Measurements from ENCODE around the gene ST6GALNAC2.
"Not testable (repeated sequence)": the region's sequence is repeated elsewhere in the genome, so short reads cannot be mapped to it uniquely, and the experiment has no call there.

ST6GALNAC2 gene

DNA sequence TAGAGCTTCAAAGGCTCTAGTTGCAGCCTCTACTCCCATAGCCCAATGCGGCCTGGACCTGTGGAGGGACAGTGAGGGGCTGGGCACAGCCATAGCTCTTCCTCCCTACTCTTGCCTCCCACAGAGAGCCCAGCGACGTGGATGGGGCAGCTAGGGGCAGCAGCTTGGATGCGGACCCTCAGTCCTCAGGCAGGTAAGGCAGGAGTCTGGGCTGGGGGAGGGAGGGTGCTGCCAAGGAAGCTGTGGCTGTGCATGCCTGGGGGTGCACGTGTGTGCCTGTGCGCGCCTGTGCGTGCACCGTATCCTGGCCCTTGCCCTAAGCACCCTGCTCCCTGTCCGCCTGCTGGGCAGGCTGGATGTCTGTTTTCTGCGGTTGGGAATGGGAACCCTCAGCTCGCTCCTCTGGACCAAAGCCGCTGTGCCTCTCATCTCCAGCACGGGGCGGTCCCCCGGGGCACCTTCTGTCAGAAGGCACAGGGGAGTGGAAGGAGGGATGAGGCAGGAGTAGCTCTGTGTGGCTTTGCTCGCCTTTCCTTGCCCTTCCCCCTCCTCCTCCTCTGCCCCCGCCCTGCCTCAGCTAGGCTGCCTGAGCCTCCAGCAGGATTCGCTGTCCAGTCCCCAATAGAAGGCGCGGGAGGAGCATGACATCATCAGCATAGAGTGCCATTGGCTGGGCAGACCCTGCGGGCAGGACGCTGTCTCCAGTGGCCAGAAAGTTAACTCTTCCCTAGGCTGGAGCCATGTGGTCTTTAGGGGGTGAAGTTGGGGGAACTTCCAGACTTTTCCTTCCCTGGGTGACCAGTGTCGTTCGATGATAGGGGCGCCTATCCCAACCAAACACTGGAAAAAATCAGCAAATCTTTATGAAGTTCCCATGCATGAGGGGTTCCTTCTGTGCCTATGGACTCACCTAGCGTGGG lies 45.0 kb downstream of the ST6GALNAC2 start:
- H3K27ac Mint-ChIP-seq = no peak overlapping the region
- peaks cover 82% of the 10 kb centered on the region for H3K27me3 Mint-ChIP-seq
- no peaks in the 10 kb centered on the region for H3K9me3 Mint-ChIP-seq
- no peaks in the 10 kb centered on the region for H3K36me3 Mint-ChIP-seq (ENCODE audit: low read depth)
- intact Hi-C loops (cut with micrococcal nuclease) = no loop called here
- H3K4me1 Mint-ChIP-seq (ENCODE audit: low read depth) = peaks cover 20% of the 10 kb centered on the region
- peak overlapping the region; percentile 72 for H3K4me3 Mint-ChIP-seq

DNA sequence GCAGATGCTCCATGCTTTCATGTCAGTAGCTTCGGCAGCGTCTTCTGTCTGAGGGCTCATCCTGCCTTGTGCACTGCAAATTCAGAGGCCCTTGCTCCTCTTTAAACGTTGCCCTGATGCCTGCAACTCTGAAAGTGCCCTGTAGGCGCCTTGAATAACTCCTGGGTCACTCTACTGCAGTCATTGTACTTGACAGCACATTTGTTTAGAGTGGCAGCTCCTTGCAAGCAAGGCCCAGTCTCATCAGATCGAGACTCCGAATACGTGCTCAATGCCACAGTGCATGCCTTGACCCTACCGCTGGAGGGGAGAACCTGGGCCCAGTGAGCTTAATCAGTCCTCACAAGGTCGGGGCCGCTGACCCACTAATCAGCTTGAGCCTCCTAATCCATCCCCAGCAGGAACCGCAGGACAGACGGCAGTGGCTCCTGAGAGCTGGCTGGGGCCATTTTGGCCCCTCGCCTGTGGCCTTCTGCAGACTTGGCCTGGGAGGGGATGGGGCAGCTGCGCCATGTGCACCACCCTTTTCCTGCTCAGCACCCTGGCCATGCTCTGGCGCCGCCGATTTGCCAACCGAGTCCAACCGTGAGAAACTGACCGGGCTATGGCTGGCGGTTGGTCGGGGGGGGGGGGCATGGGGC lies 45.9 kb downstream of the ST6GALNAC2 start, which contains the start of gene PRCD:
PRCD (plus strand) TSS at position 414 of the 641 bp plus-strand sequence; CDS start at position 512, 98 bp downstream.
- no peaks in the 10 kb centered on the region for H3K9me3 Mint-ChIP-seq
- H3K27ac Mint-ChIP-seq = no peak within 1 kb of the TSS
- H3K27me3 Mint-ChIP-seq = peaks cover 84% of the 10 kb centered on the region

GRCh38 chr17:76538941-76539570 lies 46.6 kb downstream of the ST6GALNAC2 start:
- H3K4me3 Mint-ChIP-seq = no peak overlapping the region

More for the DNA sequence above, 45.9 kb downstream of the ST6GALNAC2 start, which contains the start of gene PRCD:
- Mint-ChIP-seq H3K4me1 (ENCODE audit: low read depth) (peaks cover 19% of the 10 kb centered on the region), H3K4me3 (peak within 1 kb of the TSS; percentile 72), H3K36me3 (ENCODE audit: low read depth) (no peaks in the 10 kb centered on the region)
- intact Hi-C loops (cut with micrococcal nuclease) = no loop called here

GRCh38 chr17:76538281-76538931 lies 47.3 kb downstream of the ST6GALNAC2 start:
- Mint-ChIP-seq H3K9me3 (no peaks in the 10 kb centered on the region), H3K27ac (no peak overlapping the region), H3K4me3 (no peak overlapping the region), H3K36me3 (ENCODE audit: low read depth) (no peaks in the 10 kb centered on the region), H3K27me3 (peaks cover 74% of the 10 kb centered on the region), H3K4me1 (ENCODE audit: low read depth) (peaks cover 8% of the 10 kb centered on the region)
- intact Hi-C loops (cut with micrococcal nuclease) = no loop called here

More at GRCh38 chr17:76538941-76539570, 46.6 kb downstream of the ST6GALNAC2 start:
- Mint-ChIP-seq H3K27me3 (peaks cover 79% of the 10 kb centered on the region), H3K27ac (no peak overlapping the region), H3K9me3 (no peaks in the 10 kb centered on the region), H3K4me1 (ENCODE audit: low read depth) (peaks cover 12% of the 10 kb centered on the region), H3K36me3 (ENCODE audit: low read depth) (no peaks in the 10 kb centered on the region)
- intact Hi-C loops (cut with micrococcal nuclease) = no loop called here

DNA sequence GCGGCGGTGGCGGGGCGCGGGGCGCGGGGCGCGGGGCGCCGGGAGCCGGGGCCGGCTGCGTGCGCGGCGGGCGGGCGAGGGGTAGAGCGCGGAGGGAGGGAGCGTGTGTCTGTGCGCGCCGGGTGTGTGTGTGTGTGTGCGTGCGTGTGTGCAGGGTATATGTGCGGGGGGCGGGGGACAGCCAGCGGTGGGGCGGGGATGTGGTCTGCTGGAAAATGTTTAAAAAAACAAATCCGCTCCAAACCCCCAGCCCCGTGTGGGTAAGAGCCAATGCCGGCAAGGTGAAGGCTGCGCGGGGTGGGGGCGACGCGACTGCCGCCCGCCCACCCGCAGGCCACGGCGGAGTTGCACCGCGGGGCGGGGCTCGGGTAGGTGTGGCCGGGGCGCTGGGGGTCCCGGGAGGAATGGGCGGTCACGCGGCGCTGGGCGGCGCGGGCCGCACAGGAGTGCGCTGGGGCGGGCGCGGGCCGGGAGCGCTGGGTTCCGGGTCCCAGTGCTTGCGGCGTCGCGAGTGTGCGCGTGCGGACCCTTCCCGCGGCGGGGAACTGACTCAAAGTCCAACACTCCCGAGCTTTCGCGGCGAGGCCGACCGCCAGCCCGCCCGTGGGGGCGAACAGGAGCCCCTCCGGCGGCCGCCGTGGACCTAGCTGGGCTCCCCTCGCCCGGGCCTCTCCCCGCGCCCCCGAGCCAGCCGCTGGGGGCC lies 47.9 kb downstream of the ST6GALNAC2 start, which contains the start of gene CYGB:
CYGB (minus strand) TSS at position 132 of the 703 bp plus-strand sequence. CDS start 167 bp downstream, outside the sequence.
- Mint-ChIP-seq H3K27me3 (peaks cover 69% of the 10 kb centered on the region), H3K36me3 (ENCODE audit: low read depth) (no peaks in the 10 kb centered on the region), H3K4me3 (no peak within 1 kb of the TSS)

DNA sequence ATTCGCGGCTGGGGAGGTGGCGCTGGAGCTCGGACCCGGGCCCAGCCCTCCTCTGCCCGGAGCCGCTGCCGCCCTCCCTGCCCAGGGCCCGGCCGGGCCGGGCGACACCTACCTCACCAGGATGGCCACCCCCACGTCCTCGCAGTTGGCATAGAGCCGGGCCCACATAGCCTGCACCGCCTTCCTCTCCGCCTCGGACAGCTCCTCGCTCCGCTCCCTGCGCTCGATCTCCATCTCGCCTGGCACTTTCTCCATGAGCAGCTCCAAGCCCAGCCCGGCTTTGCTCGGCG lies 48.4 kb downstream of the ST6GALNAC2 start:
- no peaks in the 10 kb centered on the region for H3K9me3 Mint-ChIP-seq
- H3K27ac Mint-ChIP-seq = no peak overlapping the region
- H3K36me3 Mint-ChIP-seq (ENCODE audit: low read depth) = no peaks in the 10 kb centered on the region
- H3K4me3 Mint-ChIP-seq = no peak overlapping the region
- intact Hi-C loops (cut with micrococcal nuclease) = no loop called here
- H3K27me3 Mint-ChIP-seq = peaks cover 67% of the 10 kb centered on the region
- H3K4me1 Mint-ChIP-seq (ENCODE audit: low read depth) = peaks cover 8% of the 10 kb centered on the region

More for the DNA sequence above, 47.9 kb downstream of the ST6GALNAC2 start, which contains the start of gene CYGB:
- Mint-ChIP-seq H3K4me1 (ENCODE audit: low read depth) (peaks cover 8% of the 10 kb centered on the region), H3K9me3 (no peaks in the 10 kb centered on the region), H3K27ac (no peak within 1 kb of the TSS)
- intact Hi-C loops (cut with micrococcal nuclease) = no loop called here

DNA sequence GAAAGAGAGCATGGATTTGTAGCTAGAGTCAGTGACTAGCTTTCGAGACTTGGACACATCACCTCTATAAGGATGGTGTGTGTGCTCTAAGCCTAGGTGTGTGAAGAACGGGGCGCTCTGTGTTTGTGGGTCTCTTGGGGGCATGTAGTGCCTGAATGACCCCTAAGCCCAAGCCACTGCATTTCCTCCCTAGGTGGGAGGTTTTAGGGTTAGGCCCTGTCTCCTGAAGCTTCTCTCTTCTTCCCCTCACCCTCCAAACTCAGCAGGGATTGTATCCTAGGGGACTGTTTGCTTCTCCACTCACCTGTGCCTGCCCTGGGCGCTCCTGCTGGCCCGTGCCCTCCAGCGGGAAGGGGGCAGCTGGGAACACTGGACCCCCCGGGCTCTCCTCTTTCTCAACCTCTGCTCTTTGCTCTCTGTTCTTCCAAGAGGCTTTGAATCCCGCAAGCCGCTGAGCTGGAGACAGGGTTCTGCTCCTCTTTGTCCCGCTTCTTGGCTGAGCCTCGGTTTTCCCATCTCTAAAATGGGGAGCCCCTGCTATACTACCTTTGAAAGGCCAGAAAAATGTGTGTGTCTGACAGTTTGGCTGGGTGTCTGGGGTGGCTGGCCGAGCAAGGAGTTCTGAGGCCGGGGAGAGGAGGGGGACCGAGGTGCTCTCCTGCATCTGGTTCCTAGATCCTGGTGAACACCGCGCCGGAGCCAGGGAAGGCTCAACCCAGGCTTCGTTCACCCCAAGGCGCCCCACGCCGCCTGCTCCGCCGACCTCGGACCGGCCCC lies 49.0 kb downstream of the ST6GALNAC2 start:
- Mint-ChIP-seq H3K27ac (no peak overlapping the region), H3K4me3 (no peak overlapping the region), H3K9me3 (no peaks in the 10 kb centered on the region), H3K27me3 (peaks cover 69% of the 10 kb centered on the region), H3K36me3 (ENCODE audit: low read depth) (no peaks in the 10 kb centered on the region), H3K4me1 (ENCODE audit: low read depth) (peaks cover 8% of the 10 kb centered on the region)
- intact Hi-C loops (cut with micrococcal nuclease) = no loop called here

GRCh38 chr17:76535788-76536510 lies 49.7 kb downstream of the ST6GALNAC2 start:
- Mint-ChIP-seq H3K4me1 (ENCODE audit: low read depth) (peaks cover 8% of the 10 kb centered on the region), H3K27ac (no peak overlapping the region), H3K27me3 (peaks cover 69% of the 10 kb centered on the region), H3K36me3 (ENCODE audit: low read depth) (no peaks in the 10 kb centered on the region), H3K9me3 (no peaks in the 10 kb centered on the region), H3K4me3 (no peak overlapping the region)
- intact Hi-C loops (cut with micrococcal nuclease) = no loop called here

GRCh38 chr17:76534831-76535732 lies 50.6 kb downstream of the ST6GALNAC2 start:
- H3K4me1 Mint-ChIP-seq (ENCODE audit: low read depth) = peaks cover 5% of the 10 kb centered on the region
- intact Hi-C loops (cut with micrococcal nuclease) = no loop called here
- no peak overlapping the region for H3K4me3 Mint-ChIP-seq
- H3K27ac Mint-ChIP-seq = no peak overlapping the region
- H3K36me3 Mint-ChIP-seq (ENCODE audit: low read depth) = no peaks in the 10 kb centered on the region
- H3K9me3 Mint-ChIP-seq = no peaks in the 10 kb centered on the region
- H3K27me3 Mint-ChIP-seq = peaks cover 65% of the 10 kb centered on the region

GRCh38 chr17:76533640-76534359 lies 51.9 kb downstream of the ST6GALNAC2 start:
- H3K4me3 Mint-ChIP-seq; H3K36me3 Mint-ChIP-seq (ENCODE audit: low read depth); H3K9me3 Mint-ChIP-seq; H3K27ac Mint-ChIP-seq; intact Hi-C loops (cut with micrococcal nuclease): not testable (repeated sequence)
- Mint-ChIP-seq H3K4me1 (ENCODE audit: low read depth) (peaks cover 13% of the 10 kb centered on the region), H3K27me3 (peaks cover 56% of the 10 kb centered on the region)

GRCh38 chr17:76532072-76532651 lies 53.5 kb downstream of the ST6GALNAC2 start:
- Mint-ChIP-seq H3K4me3 (no peak overlapping the region), H3K27ac (no peak overlapping the region), H3K4me1 (ENCODE audit: low read depth) (peaks cover 17% of the 10 kb centered on the region), H3K27me3 (peaks cover 61% of the 10 kb centered on the region), H3K9me3 (no peaks in the 10 kb centered on the region), H3K36me3 (ENCODE audit: low read depth) (no peaks in the 10 kb centered on the region)
- intact Hi-C loops (cut with micrococcal nuclease) = no loop called here
